Fibroblast of peridontal ligament (primary cell): ENCODE measurements around the gene TRPV2.
"Not testable (repeated sequence)": the region's sequence is repeated elsewhere in the genome, so short reads cannot be mapped to it uniquely, and the experiment has no call there.

Experiments used
- DNase-seq: peaks from one replicate; pipeline ENCODE4 v3.0.0-alpha.2; 2010; ENCODE audit errors: extremely low read depth

TRPV2 gene

GRCh38 chr17:16435925-16436886, 20.8 kb downstream of the TRPV2 start:
- DNase-seq, result no peak

DNA sequence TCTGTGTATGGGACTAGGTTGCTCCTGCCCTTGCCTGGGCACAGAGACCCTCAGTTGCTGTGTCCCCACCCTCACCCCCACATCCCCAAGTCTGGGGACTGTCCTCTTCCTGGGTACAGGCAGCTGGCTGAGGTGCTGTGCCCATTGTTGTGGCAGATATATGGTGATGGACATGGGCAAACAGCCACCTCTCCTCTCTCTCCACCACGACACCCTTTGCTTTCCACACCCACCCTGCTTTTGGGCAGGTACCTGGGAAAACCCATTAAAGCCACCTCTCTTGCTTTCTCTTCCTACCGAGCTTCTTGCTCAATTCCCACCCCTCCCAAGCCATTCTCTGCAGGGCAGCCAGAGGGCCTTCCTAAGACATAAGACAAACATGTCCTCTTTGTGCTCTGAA, 21.7 kb downstream of the TRPV2 start:
- no peak for DNase-seq

DNA sequence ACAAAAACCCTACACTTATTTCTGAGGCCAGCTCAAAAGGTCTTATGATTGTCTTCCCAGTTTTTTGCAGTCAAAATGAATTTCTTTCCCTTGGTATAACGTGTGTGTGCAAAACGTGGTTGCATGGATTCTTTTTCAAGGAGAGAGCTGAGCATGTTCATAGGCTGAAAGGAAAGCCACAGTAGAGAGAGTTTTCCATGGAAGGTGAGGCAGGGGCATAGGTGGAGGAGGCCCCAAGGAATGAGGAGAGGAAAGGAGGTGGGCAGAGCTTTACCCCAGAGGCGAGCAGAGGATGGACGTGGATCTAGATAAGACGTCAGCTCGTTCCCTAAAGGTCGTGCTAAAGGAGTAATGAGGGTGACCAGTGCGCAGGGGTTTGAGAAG, 22.8 kb downstream of the TRPV2 start:
- DNase-seq, result no peak

GRCh38 chr17:16438557-16439302, 23.4 kb downstream of the TRPV2 start:
- peak; percentile 100 for DNase-seq

DNA sequence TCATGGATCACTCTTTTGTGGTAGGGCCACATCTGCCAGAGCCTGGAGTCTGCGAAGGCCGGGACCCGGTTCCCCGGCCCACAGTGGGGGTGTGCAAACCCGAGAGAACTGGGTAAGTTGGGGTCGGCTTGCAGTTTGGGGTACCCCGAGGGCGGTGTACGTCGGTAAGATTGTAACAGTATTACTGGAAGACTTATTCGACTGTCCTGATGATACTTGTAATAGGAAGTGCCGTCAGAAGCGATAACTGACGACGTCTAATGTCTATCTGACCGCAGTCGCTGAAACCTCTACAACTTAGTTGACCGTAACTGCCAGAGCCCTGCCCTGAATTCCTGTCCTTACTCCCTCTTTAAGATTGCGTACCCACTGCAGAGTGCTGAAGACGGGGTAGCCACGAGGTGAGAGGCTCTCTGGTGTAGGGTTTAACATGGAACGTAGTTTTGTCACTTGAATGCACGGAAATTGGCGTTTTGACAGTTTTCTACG, 24.0 kb downstream of the TRPV2 start:
- peak; percentile 39 for DNase-seq

DNA sequence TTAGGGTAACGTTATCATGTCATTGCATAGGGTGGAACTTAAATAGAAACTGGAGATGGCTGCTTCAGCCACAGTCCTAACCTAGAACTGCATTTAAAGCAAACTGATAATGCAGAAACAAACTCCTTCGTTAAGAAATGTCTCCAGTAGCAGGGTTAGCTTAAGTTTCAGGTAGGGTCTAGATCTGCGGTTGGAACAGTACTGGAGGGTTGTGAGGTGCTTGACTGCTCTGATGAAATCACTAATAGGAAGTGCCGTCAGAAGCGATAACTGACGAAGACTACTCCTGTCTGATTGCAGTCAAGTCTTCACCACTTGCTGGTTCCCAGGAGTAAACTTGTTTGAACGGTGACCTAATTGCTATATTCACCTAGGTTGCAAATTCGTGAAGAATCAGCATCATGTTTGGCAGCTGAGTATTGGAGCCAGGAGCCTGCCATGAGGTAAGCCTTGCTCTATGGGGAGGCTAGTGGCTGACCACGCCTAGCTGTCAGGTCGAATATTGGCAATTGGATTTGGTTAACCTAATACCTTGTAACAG, 24.5 kb downstream of the TRPV2 start:
- peak; percentile 31 for DNase-seq

DNA sequence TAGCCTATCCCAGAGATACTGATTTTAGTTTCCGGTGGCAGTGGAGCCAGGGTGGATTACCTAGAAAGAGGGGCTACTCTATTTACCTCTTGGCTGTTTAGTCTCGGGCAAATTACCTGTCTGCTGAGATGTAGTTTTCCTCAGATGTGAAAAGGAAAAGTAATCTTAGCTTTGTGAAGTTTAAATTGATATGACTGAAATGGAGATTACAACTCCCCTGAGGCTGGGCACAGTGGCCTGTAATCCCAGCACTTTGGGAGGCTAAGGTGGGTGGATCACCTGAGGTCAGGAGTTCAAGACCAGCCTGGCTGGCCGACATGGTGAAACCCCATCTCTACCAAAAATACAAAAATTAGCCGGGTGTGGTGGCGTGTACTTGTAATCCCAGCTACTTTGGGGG, 25.0 kb downstream of the TRPV2 start:
- DNase-seq, result not testable (repeated sequence)

DNA sequence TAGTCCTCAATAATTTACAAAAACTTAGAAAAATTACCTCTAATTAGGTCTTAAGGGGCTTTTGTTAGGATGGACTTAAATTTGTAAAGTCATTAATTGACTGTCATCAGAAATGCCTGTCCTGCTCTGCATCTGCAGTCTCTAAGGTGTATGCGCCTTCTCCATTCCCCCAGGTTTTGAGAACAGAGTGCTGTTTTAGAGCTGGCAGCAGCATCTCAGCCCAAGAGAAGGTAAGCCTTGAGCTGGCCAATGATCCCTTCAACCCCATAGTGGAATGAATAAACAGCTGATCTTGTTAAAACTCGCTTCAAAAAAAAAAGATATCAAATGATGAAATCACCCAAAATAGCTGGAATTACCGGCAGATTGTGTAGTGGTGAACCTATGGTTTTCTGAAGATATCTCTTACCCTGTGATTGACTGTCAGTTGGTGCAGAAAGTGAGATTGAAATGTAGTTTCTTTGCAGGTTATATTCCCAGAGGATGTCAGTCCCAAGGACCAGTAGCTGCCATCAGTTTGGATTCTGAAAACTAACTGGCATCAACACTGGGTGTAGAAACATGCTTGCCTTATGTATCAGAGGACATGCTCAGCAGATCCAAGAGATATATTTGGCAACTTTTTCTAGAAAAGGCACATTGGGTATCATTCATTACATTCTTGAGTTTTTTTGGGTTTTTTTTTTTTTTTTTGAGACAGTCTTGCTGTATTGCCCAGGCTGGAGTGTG, 25.7 kb downstream of the TRPV2 start:
- peak; percentile 40 for DNase-seq

DNA sequence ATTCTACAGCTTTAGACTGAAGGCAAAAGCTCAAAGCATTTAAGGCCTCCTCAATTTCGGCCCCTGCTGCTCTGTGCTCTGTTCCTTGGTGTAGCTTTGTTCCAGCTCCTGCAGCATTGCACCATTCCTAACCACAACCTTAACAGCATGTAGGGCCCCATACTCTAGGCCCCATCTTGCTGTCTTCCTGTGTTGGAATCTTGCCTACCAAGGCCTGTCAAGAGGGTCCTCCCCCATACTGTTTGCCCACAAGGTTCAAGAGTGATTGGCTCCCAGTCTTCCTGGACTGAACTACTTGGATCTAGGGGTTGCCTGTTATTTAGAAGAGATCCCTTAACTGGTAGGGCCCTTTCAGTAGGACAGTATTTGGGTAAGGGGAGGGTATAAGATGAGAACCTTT, 26.8 kb downstream of the TRPV2 start:
- DNase-seq, result peak; percentile 19

- DNase-seq, result no peak
These were observed 27.5 kb downstream of the TRPV2 start for GRCh38 chr17:16442594-16443510.

DNA sequence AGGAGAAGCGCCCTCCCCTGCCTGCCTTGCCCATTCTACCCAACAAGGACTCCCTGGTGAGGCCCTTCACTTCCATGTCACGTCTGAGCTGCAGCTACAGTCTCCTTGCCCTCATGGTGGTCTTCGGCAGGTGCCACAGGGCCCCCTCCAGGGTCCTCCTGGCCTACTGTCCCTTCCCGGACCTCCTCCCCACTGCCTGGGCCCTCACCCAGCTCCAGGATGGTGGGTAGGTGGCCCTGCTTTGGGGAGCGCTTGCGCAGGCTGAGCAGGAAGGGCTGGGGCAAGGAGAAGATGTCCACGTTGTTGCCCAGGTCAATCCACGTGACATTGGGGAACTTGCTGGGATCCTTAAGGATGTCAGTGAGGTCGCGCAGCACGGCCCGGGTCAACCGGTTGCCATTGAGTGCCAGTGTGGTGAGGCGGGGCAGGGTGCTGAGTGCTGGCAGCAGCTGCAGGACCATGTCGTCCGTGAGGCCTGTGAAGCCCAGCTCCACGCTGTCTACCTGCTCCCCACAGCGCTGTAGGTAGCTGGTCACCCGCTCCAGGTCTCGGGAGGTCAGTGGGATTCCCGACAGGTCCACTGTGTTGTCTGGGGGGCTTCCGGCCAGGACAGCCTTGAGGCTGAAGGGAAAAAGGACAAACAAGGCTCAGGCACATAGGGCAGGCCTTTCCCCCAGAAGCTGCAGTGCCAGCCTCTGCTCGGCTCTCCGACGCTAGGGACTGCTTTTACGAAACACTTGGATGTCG, 28.3 kb downstream of the TRPV2 start:
- no peak for DNase-seq

DNA sequence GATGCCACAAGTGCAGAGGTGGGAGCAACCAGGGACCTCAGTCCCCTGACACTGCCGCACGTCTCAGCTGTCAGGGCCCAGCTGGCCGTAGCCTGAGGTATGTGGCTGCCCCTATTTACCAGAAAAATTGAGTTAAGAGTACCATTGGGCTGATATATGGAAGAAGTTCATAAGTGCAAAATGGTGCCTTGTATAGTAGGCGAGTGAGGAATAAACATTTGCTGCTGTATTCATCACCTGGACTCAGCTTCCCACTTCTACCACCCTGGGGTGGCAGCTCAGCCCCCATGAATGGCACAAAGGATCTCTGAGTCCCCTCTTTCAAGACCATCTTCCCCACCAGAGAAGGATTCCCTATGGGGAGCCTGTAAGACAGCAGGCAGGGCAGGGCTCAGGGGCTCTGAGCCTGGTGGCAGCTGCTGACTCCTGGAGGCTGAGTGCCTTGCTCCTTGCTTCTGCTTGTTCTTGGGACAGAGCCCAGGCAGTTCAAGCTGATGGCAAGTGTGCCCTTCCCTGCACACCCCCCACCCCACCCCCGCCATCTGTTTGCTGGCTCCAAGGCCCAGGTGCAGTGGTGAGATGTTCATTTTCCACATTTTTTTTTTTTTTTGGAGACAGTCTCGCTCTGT, 29.0 kb downstream of the TRPV2 start:
- no peak for DNase-seq

- no peak for DNase-seq
These were observed 31.1 kb downstream of the TRPV2 start for GRCh38 chr17:16446338-16446983.

- no peak for DNase-seq
These were observed 32.3 kb downstream of the TRPV2 start for GRCh38 chr17:16447676-16448075.

DNA sequence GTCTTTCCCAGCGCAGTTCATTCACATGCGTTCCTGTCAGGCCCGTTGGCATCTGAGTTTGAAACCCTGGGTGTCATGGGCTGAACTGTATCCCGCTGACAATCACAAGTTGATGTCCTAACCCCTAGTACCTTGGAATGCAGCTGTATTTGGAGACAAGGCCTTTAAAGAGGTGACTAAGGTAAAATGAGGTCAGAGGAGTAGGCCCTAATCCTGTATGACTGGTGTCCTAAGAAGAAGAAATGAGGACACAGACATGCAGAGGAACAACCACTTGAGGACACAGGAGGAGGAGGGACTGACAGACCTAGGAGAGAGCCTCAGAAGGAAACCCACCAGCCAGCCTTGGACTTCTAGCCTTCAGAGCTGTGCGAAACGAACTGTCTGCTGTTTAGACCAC, 33.1 kb downstream of the TRPV2 start:
- no peak for DNase-seq

GRCh38 chr17:16449121-16449570, 33.8 kb downstream of the TRPV2 start:
- peak; percentile 47 for DNase-seq

DNA sequence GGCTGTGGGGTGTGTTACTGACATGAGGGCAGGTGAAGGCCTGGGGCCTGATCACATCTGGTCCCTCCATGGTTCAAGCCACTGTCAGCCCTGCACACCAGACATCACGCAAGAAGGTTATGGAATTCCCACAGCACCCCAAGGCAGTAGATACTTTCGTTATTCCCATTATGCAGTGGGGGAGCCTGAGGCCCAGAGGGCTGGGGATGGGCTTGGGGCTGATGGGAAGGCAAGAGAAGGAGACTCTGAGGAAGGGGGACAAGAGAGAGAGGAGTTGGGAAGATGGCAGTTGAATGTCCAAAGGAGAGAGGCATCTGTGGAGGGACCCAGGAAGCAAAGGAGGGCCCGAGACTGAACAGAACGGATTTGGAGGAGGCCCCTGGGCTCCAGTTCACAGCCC, 34.7 kb downstream of the TRPV2 start:
- DNase-seq, result no peak

- not testable (repeated sequence) for DNase-seq
These were observed 36.9 kb downstream of the TRPV2 start for GRCh38 chr17:16452268-16452667.

DNA sequence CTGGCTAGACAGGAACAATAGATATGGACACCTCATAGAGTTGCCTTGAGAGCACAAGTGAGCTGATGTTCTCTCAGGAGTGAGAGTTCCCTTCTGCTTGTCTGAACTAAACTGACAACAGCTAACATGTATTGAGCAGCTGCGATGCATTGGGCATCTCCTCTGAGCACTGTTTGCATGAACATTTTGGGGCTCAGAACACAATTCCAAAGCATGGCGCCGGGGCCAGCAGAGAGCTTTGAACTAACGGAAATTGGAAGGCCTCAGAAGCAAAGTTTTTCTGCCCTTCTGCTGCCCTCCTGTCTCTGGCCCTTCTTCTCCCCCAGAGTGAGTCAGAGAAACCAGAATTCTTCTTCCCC, 38.1 kb downstream of the TRPV2 start:
- no peak for DNase-seq
